Bronchial epithelial cell (primary cell): ENCODE measurements around the gene TMEM156. TPM values are rescaled to one million over a fixed set of nuclear protein-coding genes. Genes with fewer than 3 reads are reported as not detected.

Experiments
- DNase-seq: peaks from one replicate; pipeline ENCODE4 v3.0.0-alpha.2; 2010; ENCODE audit warnings: low read depth
- FAIRE-seq: peaks from 2 replicates; lab custom pipeline; 2011; peaks lifted over from hg19 to GRCh38; lab: Jason Lieb, UNC
- H3K27me3 ChIP-seq: 2 replicates; pipeline ENCODE4 v1.5.1; 2011; ENCODE audit warnings: low read length; ENCODE audit not compliant: control insufficient read depth, insufficient read depth
- H3K36me3 ChIP-seq: 2 replicates; pipeline ENCODE4 v1.5.1; 2011; ENCODE audit warnings: low read length; ENCODE audit not compliant: control insufficient read depth, insufficient read depth
- H3K4me3 ChIP-seq: 2 replicates; pipeline ENCODE4 v1.5.1; 2011; ENCODE audit warnings: mild to moderate bottlenecking, low read depth, low read length, control low read depth
- total RNA-seq: library from RNA; depleted of rRNA; stranded (reverse); fragments of >200 nt; gene quantifications from 2 replicates; pipeline ENCODE4 v1.2.1, GENCODE V29; 2014
- TF ChIP-seq, protein P1 (sequence below): IDR thresholded peaks from 2 replicates; pipeline ENCODE4 v1.5.1; 2011; ENCODE audit warnings: mild to moderate bottlenecking, moderate library complexity, low read length, control low read depth, inconsistent platforms; ENCODE audit not compliant: insufficient read depth, severe bottlenecking

TMEM156 gene
- total RNA-seq, 1 donor from 2014 or later, result 3.4 TPM

DNA sequence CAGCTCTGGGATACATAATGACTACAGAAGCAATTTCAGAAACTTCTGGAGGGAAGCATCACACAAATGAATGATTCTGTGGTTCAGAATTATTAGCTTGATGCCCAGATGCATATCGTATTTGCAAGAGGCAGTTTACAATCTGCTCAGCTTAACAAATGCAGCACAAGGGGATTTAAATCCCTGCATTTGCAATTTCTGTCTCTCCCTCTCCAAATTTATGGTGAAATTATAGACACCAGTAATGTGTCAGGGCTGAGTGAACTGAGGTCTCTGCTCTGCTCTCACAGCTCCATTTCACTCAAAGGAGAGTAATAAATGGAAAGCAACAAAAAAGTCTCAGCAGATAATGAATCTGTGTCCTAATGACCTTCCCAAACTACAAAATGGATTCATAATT lies 80.2 kb downstream of the TMEM156 start:
- Histone ChIP-seq H3K36me3 (no peaks in the 10 kb centered on the region), H3K4me3 (no peak overlapping the region), H3K27me3 (peaks cover 2% of the 10 kb centered on the region)
- DNase-seq, result no peak
- TF ChIP-seq, protein P1, sequence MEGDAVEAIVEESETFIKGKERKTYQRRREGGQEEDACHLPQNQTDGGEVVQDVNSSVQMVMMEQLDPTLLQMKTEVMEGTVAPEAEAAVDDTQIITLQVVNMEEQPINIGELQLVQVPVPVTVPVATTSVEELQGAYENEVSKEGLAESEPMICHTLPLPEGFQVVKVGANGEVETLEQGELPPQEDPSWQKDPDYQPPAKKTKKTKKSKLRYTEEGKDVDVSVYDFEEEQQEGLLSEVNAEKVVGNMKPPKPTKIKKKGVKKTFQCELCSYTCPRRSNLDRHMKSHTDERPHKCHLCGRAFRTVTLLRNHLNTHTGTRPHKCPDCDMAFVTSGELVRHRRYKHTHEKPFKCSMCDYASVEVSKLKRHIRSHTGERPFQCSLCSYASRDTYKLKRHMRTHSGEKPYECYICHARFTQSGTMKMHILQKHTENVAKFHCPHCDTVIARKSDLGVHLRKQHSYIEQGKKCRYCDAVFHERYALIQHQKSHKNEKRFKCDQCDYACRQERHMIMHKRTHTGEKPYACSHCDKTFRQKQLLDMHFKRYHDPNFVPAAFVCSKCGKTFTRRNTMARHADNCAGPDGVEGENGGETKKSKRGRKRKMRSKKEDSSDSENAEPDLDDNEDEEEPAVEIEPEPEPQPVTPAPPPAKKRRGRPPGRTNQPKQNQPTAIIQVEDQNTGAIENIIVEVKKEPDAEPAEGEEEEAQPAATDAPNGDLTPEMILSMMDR, result no peak
- no peak for FAIRE-seq

DNA sequence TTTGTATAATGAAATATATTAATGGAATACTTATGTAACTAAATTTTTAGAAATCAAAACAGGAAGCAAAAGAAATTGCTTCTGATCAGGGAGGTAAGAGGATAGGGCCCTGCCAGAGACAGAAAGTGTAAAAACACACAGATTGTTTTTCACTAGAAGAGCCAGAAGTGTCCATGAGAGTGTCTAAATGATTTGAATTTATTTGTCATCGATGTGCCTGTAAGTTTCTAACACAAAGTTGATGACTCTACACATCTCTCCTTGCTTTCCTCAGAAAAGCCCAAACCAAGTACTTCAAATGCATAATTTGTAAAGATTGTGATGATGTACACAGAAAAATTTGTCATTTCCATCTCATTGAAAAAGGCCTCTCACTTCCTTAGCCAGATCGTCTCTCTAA lies 80.6 kb downstream of the TMEM156 start:
- TF ChIP-seq, protein P1, result no peak
- DNase-seq (no peak), FAIRE-seq (no peak)
- Histone ChIP-seq H3K36me3 (no peaks in the 10 kb centered on the region), H3K4me3 (no peak overlapping the region), H3K27me3 (peaks cover 2% of the 10 kb centered on the region)

- no peak overlapping the region for H3K4me3 ChIP-seq
- no peaks in the 10 kb centered on the region for H3K36me3 ChIP-seq
- peaks cover 2% of the 10 kb centered on the region for H3K27me3 ChIP-seq
- no peak for DNase-seq
- FAIRE-seq, result no peak
- TF ChIP-seq, protein P1, result no peak
These were observed 81.5 kb downstream of the TMEM156 start for GRCh38 chr4:38950734-38951133.

- H3K36me3 ChIP-seq, result no peaks in the 10 kb centered on the region
- H3K27me3 ChIP-seq, result peaks cover 2% of the 10 kb centered on the region
- no peak overlapping the region for H3K4me3 ChIP-seq
- TF ChIP-seq, protein P1, result no peak
- FAIRE-seq, result no peak
- no peak for DNase-seq
These were observed 82.0 kb downstream of the TMEM156 start for GRCh38 chr4:38950159-38950558.

DNA sequence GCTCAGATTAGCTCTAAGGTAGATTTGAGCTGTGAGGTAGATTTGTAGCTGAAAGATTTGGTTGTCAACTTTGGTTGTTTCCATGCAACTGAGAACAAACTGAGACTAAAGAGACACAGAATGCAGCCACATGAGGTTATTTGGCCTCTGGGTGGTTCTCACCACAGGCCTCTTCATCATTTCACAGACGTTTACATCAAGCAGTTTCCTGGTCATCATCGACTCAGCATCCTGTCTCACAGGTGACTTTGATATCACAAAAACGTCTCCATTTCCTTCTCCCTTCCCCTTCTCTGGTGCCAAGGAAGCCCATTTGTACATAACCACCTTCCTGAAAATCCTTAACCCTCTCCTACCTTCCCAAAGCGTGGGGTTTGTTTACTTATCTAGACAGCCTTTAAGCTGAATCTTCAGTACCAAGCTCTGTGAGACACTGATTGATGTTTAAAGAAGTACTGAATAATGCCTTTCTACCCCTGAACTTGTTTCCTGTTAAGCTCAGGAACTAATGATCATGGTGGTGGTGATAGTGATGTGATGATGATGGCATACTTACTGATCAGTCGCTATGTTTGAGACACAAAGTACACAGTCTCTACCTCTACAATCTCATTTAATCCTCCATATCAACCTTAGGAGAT lies 82.7 kb downstream of the TMEM156 start:
- peaks cover 2% of the 10 kb centered on the region for H3K27me3 ChIP-seq
- DNase-seq (peak; percentile 65), FAIRE-seq (peak; percentile 86)
- H3K4me3 ChIP-seq, result no peak overlapping the region
- TF ChIP-seq, protein P1, result no peak
- H3K36me3 ChIP-seq, result no peaks in the 10 kb centered on the region

DNA sequence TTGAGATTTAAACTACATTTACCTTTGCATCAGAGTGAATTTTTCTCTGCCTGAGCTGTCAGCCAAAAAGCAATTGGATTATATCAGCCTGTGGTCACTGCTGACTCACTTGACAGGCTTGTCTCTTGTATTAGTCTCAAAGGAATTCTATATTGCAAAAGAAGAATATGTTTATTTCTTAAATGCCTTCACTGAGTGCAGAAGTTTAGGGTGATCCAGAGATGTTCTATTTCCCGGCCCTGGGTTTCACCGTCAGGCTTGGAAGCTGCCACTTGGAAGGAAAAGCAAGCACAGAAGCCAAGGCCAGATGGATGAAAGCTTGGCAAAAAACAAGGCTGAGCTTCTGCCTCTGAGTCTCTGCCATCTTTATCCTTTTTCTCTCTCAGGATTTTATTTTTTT lies 83.7 kb downstream of the TMEM156 start:
- no peaks in the 10 kb centered on the region for H3K36me3 ChIP-seq
- DNase-seq (peak; percentile 87), FAIRE-seq (no peak)
- peaks cover 1% of the 10 kb centered on the region for H3K27me3 ChIP-seq
- TF ChIP-seq, protein P1, result no peak
- H3K4me3 ChIP-seq, result no peak overlapping the region
